Effector memory CD8-positive, alpha-beta T cell (primary cell): ENCODE measurements around the gene ARTN.
A peak's percentile ranks its signal among the peaks of the same experiment; 100 is the strongest.

Experiments
- ATAC-seq: fragments of 150-1000 bp; cut with Tn5 transposase; replicated peaks from 2 replicates; pipeline ENCODE4 v1.10.0; 2021; ENCODE audit warnings: mild to moderate bottlenecking, moderate library complexity
- DNase-seq, 3 experiments: peaks; one replicate each; pipeline ENCODE4 v3.0.0; 2021
- H3K27ac Mint-ChIP-seq, 2 donors: one replicate each; pipeline ENCODE4 v1.8.0; 2022; ENCODE audit warnings: mild to moderate bottlenecking in 2 of 2, mixed read lengths in 2 of 2, moderate library complexity in 2 of 2
- H3K27me3 Mint-ChIP-seq, 2 donors: one replicate each; pipeline ENCODE4 v1.8.0; 2022; ENCODE audit warnings: mixed read lengths in 2 of 2
- H3K36me3 Mint-ChIP-seq: one replicate; pipeline ENCODE4 v1.8.0; 2022; ENCODE audit warnings: mild to moderate bottlenecking, moderate library complexity, mixed read lengths; ENCODE audit not compliant: insufficient read depth
- H3K4me1 Mint-ChIP-seq, 2 donors: one replicate each; pipeline ENCODE4 v1.8.0; 2022; ENCODE audit warnings: low read depth in 2 of 2, mixed read lengths in 2 of 2
- H3K4me3 Mint-ChIP-seq, 2 donors: one replicate each; pipeline ENCODE4 v1.8.0; 2022; ENCODE audit warnings: mild to moderate bottlenecking in 2 of 2, mixed read lengths in 2 of 2, moderate library complexity in 2 of 2
- H3K9me3 Mint-ChIP-seq, 2 donors: one replicate each; pipeline ENCODE4 v1.8.0; 2022; ENCODE audit warnings: mixed read lengths in 2 of 2

Gene ARTN

GRCh38 chr1:43946236-43947060, 12.8 kb downstream of the ARTN start, which contains the start of gene IPO13:
Gene IPO13 (plus strand): TSS chr1:43946950. CDS start chr1:43947601, 651 bp downstream.
- H3K9me3 Mint-ChIP-seq = no peaks in the 10 kb centered on the region
- no peaks in the 10 kb centered on the region for H3K27me3 Mint-ChIP-seq
- H3K36me3 Mint-ChIP-seq = peaks cover 3% of the 10 kb centered on the region
- peak; percentile 96 for ATAC-seq
- H3K4me1 Mint-ChIP-seq = peaks cover 34 to 65% of the 10 kb centered on the region in 2 donors
- peak within 1 kb of the TSS; percentile 94 to 98 for H3K27ac Mint-ChIP-seq
- peak within 1 kb of the TSS; percentile 94 to 96 for H3K4me3 Mint-ChIP-seq
- peak; percentile 94 to 98 (median 96) for DNase-seq

DNA sequence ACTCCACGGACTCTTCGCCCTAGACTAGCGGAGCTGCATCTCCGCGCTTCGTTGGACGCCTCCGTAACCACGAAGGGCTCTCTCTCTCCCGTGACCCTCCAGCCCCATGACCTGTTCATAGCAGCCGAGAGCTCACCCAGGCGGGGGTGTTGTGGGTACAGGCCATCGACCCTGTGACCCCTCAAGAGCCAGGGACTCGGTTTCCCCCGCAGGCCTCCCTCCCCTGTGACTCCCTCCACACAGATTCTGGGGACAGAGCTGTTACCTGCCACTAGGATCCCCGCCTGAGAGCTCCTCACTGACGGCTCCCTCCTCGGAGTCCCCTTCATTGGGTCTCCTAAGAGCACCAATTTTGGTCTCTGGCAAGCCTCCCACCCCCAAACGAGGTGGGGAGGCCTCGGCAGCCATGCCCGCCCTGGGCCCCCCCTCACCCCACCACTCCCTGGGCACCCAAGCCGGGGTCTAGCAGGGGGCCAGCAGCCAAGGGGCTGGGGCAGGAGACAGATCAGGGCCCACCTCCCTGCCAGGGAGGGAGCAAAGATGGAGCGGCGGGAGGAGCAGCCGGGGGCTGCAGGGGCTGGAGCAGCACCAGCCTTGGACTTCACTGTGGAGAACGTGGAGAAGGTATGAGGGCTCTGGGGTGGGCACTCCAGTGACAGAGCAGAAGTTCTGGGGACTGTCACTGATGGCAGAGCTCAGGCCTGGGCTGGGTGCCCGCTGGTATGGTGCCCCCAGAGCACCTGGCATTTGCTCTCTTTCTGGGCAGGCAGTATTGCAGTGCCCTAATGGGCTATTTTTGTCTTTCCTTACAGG, 13.7 kb downstream of the ARTN start:
- no peaks in the 10 kb centered on the region for H3K9me3 Mint-ChIP-seq
- peak overlapping the region; percentile 94 to 96 for H3K4me3 Mint-ChIP-seq
- H3K27me3 Mint-ChIP-seq = no peaks in the 10 kb centered on the region
- ATAC-seq = no peak
- H3K36me3 Mint-ChIP-seq = peaks cover 3% of the 10 kb centered on the region
- H3K27ac Mint-ChIP-seq = peak overlapping the region; percentile 94 to 98
- peak in 1 of 3 experiments; percentile 11 for DNase-seq
- peaks cover 34 to 66% of the 10 kb centered on the region in 2 donors for H3K4me1 Mint-ChIP-seq

DNA sequence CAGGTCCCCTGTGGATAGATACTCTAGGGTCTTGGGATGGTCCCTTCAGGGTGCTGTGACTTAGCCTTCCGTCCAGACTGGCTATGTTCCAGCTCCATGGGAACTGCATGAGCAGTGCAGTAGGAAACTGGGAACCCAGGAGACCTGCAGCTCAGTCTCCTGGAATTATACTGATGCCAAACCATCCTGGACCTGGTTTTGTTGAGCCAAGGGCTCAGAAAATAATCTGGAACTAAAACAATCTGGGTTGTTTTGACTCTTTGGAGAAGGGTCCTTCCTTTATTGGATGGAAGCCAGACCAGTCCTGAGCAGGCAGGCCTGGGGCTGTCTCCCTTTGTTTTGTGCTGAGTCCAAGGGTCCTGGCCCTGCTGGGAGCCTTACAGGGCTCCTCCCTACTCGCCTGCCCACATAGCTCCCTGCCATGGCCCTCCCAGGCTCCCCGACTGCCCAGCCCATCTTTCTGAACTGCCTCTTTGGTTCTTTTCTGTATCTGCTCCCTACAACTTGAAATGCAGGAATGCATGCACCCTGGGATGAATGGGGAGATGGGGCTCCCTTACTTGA, 14.4 kb downstream of the ARTN start:
- Mint-ChIP-seq H3K9me3 (no peaks in the 10 kb centered on the region), H3K27ac (peak overlapping the region; percentile 94 to 98), H3K36me3 (peaks cover 3% of the 10 kb centered on the region), H3K4me1 (peaks cover 34 to 60% of the 10 kb centered on the region in 2 donors), H3K27me3 (no peaks in the 10 kb centered on the region), H3K4me3 (peak overlapping the region; percentile 94 to 96)
- DNase-seq (no peak), ATAC-seq (no peak)

- peaks cover 32 to 58% of the 10 kb centered on the region in 2 donors for H3K4me1 Mint-ChIP-seq
- no peaks in the 10 kb centered on the region for H3K9me3 Mint-ChIP-seq
- no peak overlapping the region for H3K4me3 Mint-ChIP-seq
- ATAC-seq (no peak), DNase-seq (no peak)
- H3K36me3 Mint-ChIP-seq = peaks cover 3% of the 10 kb centered on the region
- H3K27me3 Mint-ChIP-seq = no peaks in the 10 kb centered on the region
- H3K27ac Mint-ChIP-seq = no peak overlapping the region
Measured at GRCh38 chr1:43949678-43950077, 16.1 kb downstream of the ARTN start.

DNA sequence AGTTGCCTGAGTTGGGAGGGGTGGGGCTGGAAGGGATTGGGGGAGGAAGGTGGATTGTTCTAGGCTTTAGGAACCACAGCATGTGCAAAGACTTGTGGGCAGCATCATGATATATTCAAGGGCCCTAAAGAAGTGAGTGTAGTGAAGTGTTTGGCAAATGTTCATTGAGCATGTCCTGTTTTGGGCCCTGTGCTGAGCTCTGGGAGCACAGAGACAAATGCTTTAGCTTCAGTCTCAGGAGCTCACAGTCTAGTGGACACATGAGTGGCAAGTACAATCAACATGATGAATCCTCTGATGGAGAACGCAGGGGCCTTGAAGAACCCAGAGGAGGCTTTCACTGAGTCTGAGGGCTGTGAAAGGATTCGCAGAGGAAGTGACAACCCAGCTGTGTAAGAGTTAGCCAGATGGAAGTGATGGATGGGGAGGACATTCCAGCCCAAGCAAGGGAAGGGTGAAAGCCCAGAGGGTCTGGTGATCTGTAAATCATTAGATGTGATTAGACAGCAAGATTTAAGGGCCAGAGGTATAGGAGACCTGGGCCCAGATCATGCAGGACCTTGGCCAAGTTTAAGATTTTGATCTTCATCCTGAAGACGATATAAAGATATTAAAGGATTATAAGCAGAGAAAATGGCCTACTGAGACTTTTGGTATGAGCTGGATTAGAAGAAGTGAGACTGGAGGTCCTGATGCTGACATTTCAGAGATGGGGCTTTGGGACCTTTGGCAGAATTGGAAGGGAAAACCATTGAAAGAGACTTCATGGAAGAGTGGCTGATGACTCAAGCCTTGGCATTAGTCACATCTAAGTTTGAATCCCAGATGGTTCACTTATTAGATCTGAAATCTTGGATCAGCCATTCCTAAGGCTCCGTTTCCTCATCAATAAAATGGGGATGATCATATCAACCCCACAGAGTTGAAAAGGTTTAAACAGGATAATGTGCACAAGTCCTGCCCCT, 17.7 kb downstream of the ARTN start:
- H3K27me3 Mint-ChIP-seq = no peaks in the 10 kb centered on the region
- peaks cover 3% of the 10 kb centered on the region for H3K36me3 Mint-ChIP-seq
- H3K4me3 Mint-ChIP-seq = no peak overlapping the region
- peaks cover 26 to 49% of the 10 kb centered on the region in 2 donors for H3K4me1 Mint-ChIP-seq
- ATAC-seq = no peak
- H3K27ac Mint-ChIP-seq = no peak overlapping the region
- no peak for DNase-seq
- no peaks in the 10 kb centered on the region for H3K9me3 Mint-ChIP-seq

GRCh38 chr1:43952731-43953346, 19.2 kb downstream of the ARTN start:
- DNase-seq = no peak
- no peak overlapping the region for H3K4me3 Mint-ChIP-seq
- H3K36me3 Mint-ChIP-seq = peaks cover 3% of the 10 kb centered on the region
- no peak overlapping the region for H3K27ac Mint-ChIP-seq
- peaks cover 20 to 36% of the 10 kb centered on the region in 2 donors for H3K4me1 Mint-ChIP-seq
- H3K9me3 Mint-ChIP-seq = no peaks in the 10 kb centered on the region
- no peak for ATAC-seq
- H3K27me3 Mint-ChIP-seq = no peaks in the 10 kb centered on the region

DNA sequence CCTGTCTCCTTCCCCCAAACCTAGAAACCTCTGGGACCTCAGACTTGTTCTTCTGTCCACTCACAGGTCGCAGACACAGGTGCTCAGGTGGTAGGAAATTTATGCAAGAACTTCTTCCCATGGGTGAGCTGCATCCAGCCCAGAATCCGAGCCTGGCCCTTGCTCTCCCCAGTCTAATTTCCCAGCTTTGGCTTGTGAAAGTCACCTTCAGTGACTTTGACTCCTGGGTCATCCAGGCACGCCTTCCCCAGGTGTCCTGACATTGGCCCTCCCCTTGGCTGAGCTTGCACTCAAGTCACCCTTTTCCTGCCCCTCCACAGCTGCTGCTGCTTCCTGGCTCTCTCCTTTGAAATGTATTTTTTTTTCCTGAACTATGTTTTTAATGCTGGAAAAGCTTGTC, 19.8 kb downstream of the ARTN start:
- Mint-ChIP-seq H3K4me1 (peaks cover 17 to 31% of the 10 kb centered on the region in 2 donors), H3K27me3 (no peaks in the 10 kb centered on the region), H3K27ac (no peak overlapping the region), H3K4me3 (no peak overlapping the region), H3K36me3 (peaks cover 3% of the 10 kb centered on the region), H3K9me3 (no peaks in the 10 kb centered on the region)
- ATAC-seq = no peak
- no peak for DNase-seq

- Mint-ChIP-seq H3K4me3 (no peak overlapping the region), H3K36me3 (peaks cover 3% of the 10 kb centered on the region), H3K4me1 (peaks cover 11 to 26% of the 10 kb centered on the region in 2 donors), H3K9me3 (no peaks in the 10 kb centered on the region), H3K27ac (peak overlapping the region in 1 of 2 donors; percentile 30), H3K27me3 (no peaks in the 10 kb centered on the region)
- no peak for DNase-seq
- no peak for ATAC-seq
Measured at GRCh38 chr1:43954036-43954435, 20.4 kb downstream of the ARTN start.

- Mint-ChIP-seq H3K4me1 (peaks cover 4 to 10% of the 10 kb centered on the region in 2 donors), H3K4me3 (no peak overlapping the region), H3K27ac (no peak overlapping the region), H3K9me3 (no peaks in the 10 kb centered on the region), H3K27me3 (no peaks in the 10 kb centered on the region), H3K36me3 (peaks cover 3% of the 10 kb centered on the region)
- no peak for ATAC-seq
- DNase-seq = no peak
Measured at GRCh38 chr1:43956234-43956633, 22.6 kb downstream of the ARTN start.

- no peak for DNase-seq
- Mint-ChIP-seq H3K27ac (no peak overlapping the region), H3K36me3 (peaks cover 3% of the 10 kb centered on the region), H3K9me3 (no peaks in the 10 kb centered on the region), H3K4me1 (peaks cover 4 to 7% of the 10 kb centered on the region in 2 donors), H3K27me3 (no peaks in the 10 kb centered on the region), H3K4me3 (no peak overlapping the region)
- ATAC-seq = no peak
Measured at GRCh38 chr1:43957407-43958040, 23.9 kb downstream of the ARTN start.

GRCh38 chr1:43958351-43959255, 25.0 kb downstream of the ARTN start:
- Mint-ChIP-seq H3K4me1 (peaks cover 4 to 7% of the 10 kb centered on the region in 2 donors), H3K4me3 (no peak overlapping the region), H3K27ac (no peak overlapping the region), H3K9me3 (no peaks in the 10 kb centered on the region), H3K27me3 (no peaks in the 10 kb centered on the region), H3K36me3 (peaks cover 3% of the 10 kb centered on the region)
- ATAC-seq = no peak
- no peak for DNase-seq
